ENCODE measurements around the gene SLC9A9.
"Not testable (repeated sequence)": the region's sequence is repeated elsewhere in the genome, so short reads cannot be mapped to it uniquely, and the experiment has no call there.

SLC9A9 gene

GRCh38 chr3:143283432-143284128 lies 564.7 kb downstream of the SLC9A9 start:
- no peak for DNase-seq (ENCODE audit: low spot score)

- no peak for DNase-seq (ENCODE audit: low spot score)
Observed at GRCh38 chr3:143280984-143281383, 567.3 kb downstream of the SLC9A9 start.

- not testable (repeated sequence) for DNase-seq (ENCODE audit: low spot score)
Observed at GRCh38 chr3:143279567-143279966, 568.7 kb downstream of the SLC9A9 start.

GRCh38 chr3:143278721-143279120 lies 569.5 kb downstream of the SLC9A9 start:
- no peak for DNase-seq (ENCODE audit: low spot score)

- no peak for DNase-seq (ENCODE audit: low spot score)
Observed at GRCh38 chr3:143277531-143277930, 570.7 kb downstream of the SLC9A9 start.

- DNase-seq (ENCODE audit: low spot score): no peak
Observed at GRCh38 chr3:143276592-143276991, 571.7 kb downstream of the SLC9A9 start.

GRCh38 chr3:143273975-143274690 lies 574.1 kb downstream of the SLC9A9 start:
- DNase-seq (ENCODE audit: low spot score): no peak

GRCh38 chr3:143271136-143271535 lies 577.1 kb downstream of the SLC9A9 start:
- DNase-seq (ENCODE audit: low spot score): no peak

GRCh38 chr3:143269741-143270140 lies 578.5 kb downstream of the SLC9A9 start:
- no peak for DNase-seq (ENCODE audit: low spot score)

- DNase-seq (ENCODE audit: low spot score): no peak
Observed at GRCh38 chr3:143267989-143268388, 580.3 kb downstream of the SLC9A9 start.

- DNase-seq (ENCODE audit: low spot score): no peak
Observed at GRCh38 chr3:143266927-143267326, 581.3 kb downstream of the SLC9A9 start.

- DNase-seq (ENCODE audit: low spot score): no peak
Observed at GRCh38 chr3:143266511-143266910, 581.8 kb downstream of the SLC9A9 start.

GRCh38 chr3:143265501-143266070 lies 582.7 kb downstream of the SLC9A9 start:
- DNase-seq (ENCODE audit: low spot score): no peak

- DNase-seq (ENCODE audit: low spot score): no peak
Observed at GRCh38 chr3:143263852-143264513, 584.3 kb downstream of the SLC9A9 start.

- DNase-seq (ENCODE audit: low spot score): no peak
Observed at GRCh38 chr3:143261848-143262247, 586.4 kb downstream of the SLC9A9 start.

- DNase-seq (ENCODE audit: low spot score): no peak
Observed at GRCh38 chr3:143258692-143259091, 589.6 kb downstream of the SLC9A9 start.

- DNase-seq (ENCODE audit: low spot score): no peak
Observed at GRCh38 chr3:143256416-143256815, 591.9 kb downstream of the SLC9A9 start.

- DNase-seq (ENCODE audit: low spot score): no peak
Observed at GRCh38 chr3:143255739-143256138, 592.5 kb downstream of the SLC9A9 start.

GRCh38 chr3:143252931-143253330 lies 595.3 kb downstream of the SLC9A9 start:
- DNase-seq (ENCODE audit: low spot score): no peak

GRCh38 chr3:143249014-143249413 lies 599.3 kb downstream of the SLC9A9 start:
- no peak for DNase-seq (ENCODE audit: low spot score)

- no peak for DNase-seq (ENCODE audit: low spot score)
Observed at GRCh38 chr3:143247073-143247472, 601.2 kb downstream of the SLC9A9 start.

GRCh38 chr3:143245692-143246091 lies 602.6 kb downstream of the SLC9A9 start:
- no peak for DNase-seq (ENCODE audit: low spot score)

Data from left forelimb (tissue), 1 donor.